ENCODE results near the gene LRRC8E. TPM values are rescaled to one million over a fixed set of nuclear protein-coding genes. Genes with fewer than 3 reads are reported as not detected.
"Not testable (repeated sequence)": the region's sequence is repeated elsewhere in the genome, so short reads cannot be mapped to it uniquely, and the experiment has no call there.

LRRC8E gene
- total RNA-seq, 1 donor from 2014 or later: not detected

DNA sequence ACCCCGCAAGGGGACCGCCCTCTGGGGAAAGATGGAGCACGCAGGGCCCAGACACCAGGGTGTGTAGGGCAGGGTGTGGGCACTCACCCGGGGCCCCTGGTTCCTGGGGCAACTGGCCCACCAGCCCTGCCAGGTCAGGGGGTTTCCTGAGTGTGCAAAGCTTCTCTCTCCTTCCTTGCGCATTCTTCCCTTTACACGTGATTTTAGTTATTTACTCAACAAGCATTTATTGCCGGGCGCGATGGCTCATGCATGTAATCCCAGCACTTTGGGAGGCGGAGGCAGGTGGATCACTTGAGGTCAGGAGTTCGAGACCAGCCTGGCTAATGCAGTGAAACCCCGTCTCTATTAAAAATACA, 34.6 kb upstream of the LRRC8E start:
- intact Hi-C loops (cut with micrococcal nuclease): no loop called here

- intact Hi-C loops (cut with micrococcal nuclease): no loop called here
Observed at GRCh38 chr19:7855426-7856108, 32.7 kb upstream of the LRRC8E start.

GRCh38 chr19:7856109-7856591, 32.2 kb upstream of the LRRC8E start:
- intact Hi-C loops (cut with micrococcal nuclease): no loop called here

DNA sequence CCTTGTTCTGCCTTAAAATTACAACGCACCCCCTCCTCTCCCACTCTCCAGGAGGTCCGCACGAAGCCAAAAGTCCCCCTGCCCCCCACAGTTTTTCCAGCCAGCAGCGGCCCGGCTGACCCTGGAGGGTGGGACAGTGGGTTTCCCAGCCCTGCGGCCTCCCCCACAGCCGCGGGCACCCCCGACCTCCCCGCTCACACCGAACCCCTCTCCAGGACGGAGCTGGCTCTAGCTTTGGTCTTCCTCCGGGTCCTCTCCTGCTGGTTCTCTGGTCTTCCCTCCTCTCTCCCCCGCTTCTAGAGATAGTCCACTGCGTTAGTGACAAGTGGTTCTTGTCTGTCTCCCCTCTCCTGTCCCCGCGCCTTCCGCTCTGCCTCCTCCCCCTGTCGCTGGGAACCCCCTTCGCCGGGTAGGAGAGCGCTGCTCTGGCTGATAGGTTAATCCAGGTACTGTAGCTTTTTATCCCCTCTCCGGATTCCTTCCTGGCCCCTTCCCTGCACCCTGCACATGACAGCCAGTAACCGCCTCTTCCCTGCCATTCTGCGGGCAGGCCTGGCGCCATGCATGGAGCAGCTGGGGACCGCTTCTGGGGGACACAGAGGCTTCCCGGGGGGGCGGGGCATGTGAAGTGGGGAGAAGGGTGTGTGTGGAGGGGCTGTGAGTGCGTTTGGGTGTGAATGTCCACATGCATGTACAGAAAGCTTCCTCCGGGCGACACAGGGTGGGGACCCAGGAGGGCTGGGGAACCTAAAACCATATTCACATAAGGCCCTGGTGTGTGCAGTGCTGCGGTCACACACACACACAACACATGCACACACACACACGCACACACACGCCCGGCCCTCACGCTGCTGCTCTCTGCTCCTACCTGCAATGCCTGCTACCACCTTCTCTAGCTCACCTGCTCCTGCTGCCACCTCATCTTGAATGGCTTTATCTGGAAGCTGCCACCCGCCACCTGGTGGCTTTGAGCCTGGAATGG, 31.3 kb upstream of the LRRC8E start:
- intact Hi-C loops (cut with micrococcal nuclease): no loop called here

GRCh38 chr19:7857727-7858108, 30.6 kb upstream of the LRRC8E start:
- intact Hi-C loops (cut with micrococcal nuclease): no loop called here

- intact Hi-C loops (cut with micrococcal nuclease): no loop called here
Observed at GRCh38 chr19:7858109-7858770, 30.1 kb upstream of the LRRC8E start.

- intact Hi-C loops (cut with micrococcal nuclease): not testable (repeated sequence)
Observed at GRCh38 chr19:7859087-7859486, 29.2 kb upstream of the LRRC8E start.

DNA sequence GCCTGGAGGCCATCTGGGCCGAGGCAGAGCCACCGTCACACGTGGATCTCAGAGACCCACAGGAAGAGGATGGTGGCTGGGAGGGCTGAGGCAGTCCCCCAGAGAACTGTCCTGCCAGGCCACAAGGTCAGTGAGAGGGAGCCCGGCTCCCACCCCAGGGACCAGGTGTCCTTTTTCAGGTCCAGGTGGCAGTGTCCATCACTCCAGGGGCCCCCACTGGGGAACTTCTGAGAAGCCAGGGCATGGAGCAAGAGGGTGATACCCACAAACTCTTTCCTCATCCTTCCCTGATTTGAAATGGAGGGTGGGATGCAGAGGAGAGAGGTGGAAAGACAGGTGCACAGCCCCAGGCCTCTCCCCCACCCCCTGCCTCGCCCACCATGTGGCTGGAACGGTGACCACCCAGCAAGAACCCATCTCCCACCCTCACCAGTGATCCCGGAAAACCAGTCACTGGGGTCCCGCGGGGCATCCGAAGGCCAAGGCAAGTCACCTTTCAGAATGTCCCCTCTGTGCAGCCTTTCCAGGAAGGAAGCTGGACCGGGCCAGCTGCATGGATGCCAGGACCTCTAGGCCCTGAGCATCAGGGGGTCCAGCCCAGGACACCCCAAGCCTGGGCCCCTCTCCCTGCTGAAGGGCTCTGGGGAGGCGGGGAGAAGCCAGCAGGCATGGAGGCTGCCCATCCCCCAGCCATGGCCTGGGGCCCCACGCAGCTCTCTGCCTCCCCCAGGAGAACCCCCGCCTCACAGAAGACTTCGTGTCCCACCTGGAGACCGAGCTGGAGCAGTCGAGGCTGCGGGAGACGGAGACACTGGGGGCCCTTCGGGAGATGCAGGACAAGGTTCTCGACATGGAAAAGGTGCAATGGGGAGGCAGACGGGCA, 28.2 kb upstream of the LRRC8E start:
- intact Hi-C loops (cut with micrococcal nuclease): no loop called here

GRCh38 chr19:7860714-7861618, 27.3 kb upstream of the LRRC8E start:
- intact Hi-C loops (cut with micrococcal nuclease): no loop called here

GRCh38 chr19:7861619-7862412, 26.5 kb upstream of the LRRC8E start:
- intact Hi-C loops (cut with micrococcal nuclease): loop anchor here (1.0 kb wide), 1 partner anchor 59 kb away; no protein-coding TSS in a partner anchor

GRCh38 chr19:7862413-7862951, 25.8 kb upstream of the LRRC8E start:
- intact Hi-C loops (cut with micrococcal nuclease): loop anchor here (1.0 kb wide), 1 partner anchor 59 kb away; no protein-coding TSS in a partner anchor

DNA sequence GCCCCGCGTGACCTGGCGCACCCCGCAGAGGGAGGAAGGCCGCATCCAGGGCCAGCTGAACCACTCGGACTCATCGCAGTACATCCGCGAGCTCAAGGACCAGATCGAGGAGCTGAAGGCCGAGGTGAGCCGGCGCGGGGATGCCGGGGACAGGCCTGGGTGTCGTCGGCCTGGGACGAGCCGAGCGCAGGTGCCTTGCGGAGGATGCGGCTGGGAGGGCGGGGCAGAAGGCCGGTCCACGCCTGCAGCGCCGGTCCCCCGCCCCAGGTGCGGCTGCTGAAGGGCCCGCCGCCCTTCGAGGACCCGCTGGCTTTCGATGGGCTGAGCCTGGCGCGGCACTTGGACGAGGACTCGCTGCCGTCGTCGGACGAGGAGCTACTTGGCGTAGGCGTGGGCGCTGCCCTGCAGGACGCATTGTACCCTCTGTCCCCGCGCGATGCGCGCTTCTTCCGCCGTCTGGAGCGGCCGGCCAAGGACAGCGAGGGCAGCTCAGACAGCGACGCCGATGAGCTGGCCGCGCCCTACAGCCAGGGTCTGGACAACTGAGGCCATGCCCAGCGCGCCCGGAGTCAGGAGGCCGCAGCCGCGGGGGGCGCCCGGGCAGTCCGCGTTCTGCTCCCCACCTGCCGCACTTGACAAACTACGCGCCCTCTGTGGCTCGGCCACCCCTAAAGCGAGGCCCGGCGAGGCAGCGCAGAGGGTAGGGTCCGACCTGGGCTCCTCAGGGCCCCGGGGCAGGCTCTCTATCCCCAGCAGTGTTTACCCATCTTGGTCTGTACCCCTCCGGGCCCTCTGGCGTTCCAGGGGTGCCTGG, 24.9 kb upstream of the LRRC8E start:
- intact Hi-C loops (cut with micrococcal nuclease): no loop called here

GRCh38 chr19:7863971-7864689, 24.2 kb upstream of the LRRC8E start:
- intact Hi-C loops (cut with micrococcal nuclease): no loop called here

DNA sequence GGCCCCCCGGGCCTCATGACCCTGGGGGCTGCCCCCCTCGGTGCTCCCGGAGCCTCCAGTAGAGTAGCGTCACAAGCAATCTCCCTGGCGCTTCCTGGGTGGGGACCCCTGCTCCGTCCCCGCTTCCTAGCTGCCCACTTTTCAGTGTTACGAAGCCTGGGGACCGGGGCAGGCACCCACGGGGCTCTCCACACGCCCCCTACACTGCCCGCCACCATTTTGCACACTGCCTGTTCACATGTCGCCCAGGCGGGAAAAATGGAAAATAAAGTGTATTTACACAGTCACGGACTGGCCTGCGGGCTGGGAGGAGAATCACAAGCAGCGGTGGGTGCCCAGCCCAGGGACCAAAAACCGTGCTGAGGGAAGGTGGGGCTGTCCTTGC, 23.6 kb upstream of the LRRC8E start:
- intact Hi-C loops (cut with micrococcal nuclease): no loop called here

- intact Hi-C loops (cut with micrococcal nuclease): no loop called here
Observed at GRCh38 chr19:7865262-7865911, 22.9 kb upstream of the LRRC8E start.

GRCh38 chr19:7866399-7867091, 21.8 kb upstream of the LRRC8E start:
- intact Hi-C loops (cut with micrococcal nuclease): no loop called here
